Caco-2 (cell line): ENCODE measurements around the gene MORN3. TPM values are rescaled to one million over a fixed set of nuclear protein-coding genes. Genes with fewer than 3 reads are reported as not detected.
A peak's percentile ranks its signal among the peaks of the same experiment; 100 is the strongest.

Experiments
- BruUV-seq: library from RNA; stranded (reverse); fragments of 400-500 nt; replicated peaks from 2 replicates; lab custom pipeline; 2021; lab: Mats Ljungman, UMichigan
- CTCF ChIA-PET: fragments of 300-600 bp; sonication (Branson Sonifier 250); formaldehyde crosslinking; loops from one replicate; lab custom pipeline; 2022; ENCODE audit warnings: antibody characterized with exemption; lab: Charles Lee
- POLR2A ChIA-PET: fragments of 300-600 bp; sonication (Branson Sonifier 250); formaldehyde crosslinking; loops from one replicate; lab custom pipeline; 2022; ENCODE audit warnings: antibody characterized with exemption; lab: Charles Lee
- DNase-seq, 2 experiments: peaks; one replicate each; pipeline versions ENCODE4 v3.0.0 to v3.0.0-alpha.2; 2020 to 2022
- H3K27me3 ChIP-seq: replicated peaks from 2 replicates; pipeline ENCODE4 v1.6.0; 2011; ENCODE audit warnings: low read length; ENCODE audit not compliant: control insufficient read depth, insufficient read depth
- H3K36me3 ChIP-seq: 2 replicates; pipeline ENCODE4 v1.5.1; 2011; ENCODE audit warnings: low read length; ENCODE audit not compliant: control insufficient read depth, insufficient read depth
- H3K4me1 ChIP-seq: fragments of 250-450 bp; sonication (Bioruptor Pico); 2 replicates; pipeline ENCODE4 v1.5.1; 2020; ENCODE audit warnings: mild to moderate bottlenecking
- H3K4me3 ChIP-seq: 2 replicates; pipeline ENCODE4 v1.5.1; 2011; ENCODE audit warnings: low read depth, mild to moderate bottlenecking, control low read depth, low read length
- H3K9me3 ChIP-seq: fragments of 250-450 bp; sonication (Bioruptor Pico); 2 replicates; pipeline ENCODE4 v1.5.1; 2020; ENCODE audit warnings: mild to moderate bottlenecking, moderate library complexity
- H3K27ac Mint-ChIP-seq: one replicate; pipeline ENCODE4 v1.8.0; 2022; ENCODE audit warnings: mixed read lengths; ENCODE audit not compliant: unreplicated experiment
- H3K27me3 Mint-ChIP-seq: one replicate; pipeline ENCODE4 v1.8.0; 2022; ENCODE audit warnings: mixed read lengths; ENCODE audit not compliant: insufficient read depth, unreplicated experiment
- H3K36me3 Mint-ChIP-seq: one replicate; pipeline ENCODE4 v1.8.0; 2022; ENCODE audit warnings: mild to moderate bottlenecking, mixed read lengths; ENCODE audit not compliant: insufficient read depth, unreplicated experiment
- H3K4me1 Mint-ChIP-seq: one replicate; pipeline ENCODE4 v1.8.0; 2022; ENCODE audit warnings: low read depth, mixed read lengths; ENCODE audit not compliant: unreplicated experiment
- H3K4me3 Mint-ChIP-seq: one replicate; pipeline ENCODE4 v1.8.0; 2022; ENCODE audit warnings: mild to moderate bottlenecking, moderate library complexity, mixed read lengths; ENCODE audit not compliant: unreplicated experiment
- H3K9me3 Mint-ChIP-seq: one replicate; pipeline ENCODE4 v1.8.0; 2022; ENCODE audit warnings: mixed read lengths; ENCODE audit not compliant: unreplicated experiment
- intact Hi-C: fragments of 100-400 bp; cut with micrococcal nuclease; formaldehyde crosslinking; loops from one replicate; pipeline ENCODE4 v1.10.0; 2022; ENCODE audit not compliant: unreplicated experiment
- total RNA-seq: library from RNA; stranded (reverse); gene quantifications from 2 replicates; pipeline ENCODE4 v1.2.3, GENCODE V29; 2022
- TF ChIP-seq, protein P1 (sequence below), 2 experiments: fragments of 200-600 bp in 1 of 2; IDR thresholded peaks; 1 replicate in 1 of 2; 2 replicates in 1 of 2; pipeline versions ENCODE4 v1.5.1 to v1.8.0; 2011 to 2022; ENCODE audit warnings: antibody characterized with exemption in 1 of 2, control low read depth in 1 of 2, inconsistent platforms in 1 of 2, low read depth in 1 of 2, low read length in 1 of 2, mild to moderate bottlenecking in 1 of 2, moderate library complexity in 1 of 2; ENCODE audit not compliant: insufficient read depth in 1 of 2, severe bottlenecking in 1 of 2, unreplicated experiment in 1 of 2

Gene MORN3
- total RNA-seq, 1 experiment from 2014 or later = 36.5 TPM

DNA sequence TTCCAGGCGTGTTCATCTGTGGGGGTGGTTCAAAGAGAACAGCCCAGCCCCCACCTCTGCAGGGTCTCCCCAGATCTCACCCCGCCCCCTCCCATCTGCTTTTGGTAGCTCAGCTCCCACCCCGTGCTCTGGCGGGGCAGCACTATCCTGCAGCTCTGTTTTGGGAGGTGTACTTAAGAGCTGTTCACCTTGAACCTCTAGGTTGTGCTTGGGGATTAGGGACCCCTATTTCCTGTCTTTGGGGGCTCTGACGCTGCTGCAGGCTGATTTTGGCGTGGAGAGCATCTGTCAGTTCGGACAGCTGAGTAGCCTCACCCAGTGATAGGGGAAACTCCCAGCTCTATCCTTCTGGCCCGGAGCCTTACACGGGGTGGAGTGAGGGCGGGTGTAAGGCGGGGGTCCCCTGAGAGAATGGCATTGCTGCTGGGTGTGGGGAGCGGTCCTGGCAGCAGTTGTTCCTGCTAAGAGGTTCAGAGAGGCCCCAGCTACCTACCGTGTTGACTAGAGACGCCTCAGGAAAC lies 43.9 kb upstream of the MORN3 start:
- no peak for DNase-seq
- Histone ChIP-seq H3K36me3 (no peaks in the 10 kb centered on the region), H3K27me3 (no peaks in the 10 kb centered on the region), H3K4me3 (peak overlapping the region; percentile 98), H3K9me3 (peaks cover 10% of the 10 kb centered on the region), H3K4me1 (peaks cover 35% of the 10 kb centered on the region)
- Mint-ChIP-seq H3K4me3 (peak overlapping the region; percentile 81), H3K36me3 (peaks cover 41% of the 10 kb centered on the region), H3K4me1 (peaks cover 17% of the 10 kb centered on the region), H3K27me3 (no peaks in the 10 kb centered on the region), H3K9me3 (no peaks in the 10 kb centered on the region), H3K27ac (peak overlapping the region; percentile 43)
- TSS peak; percentile 46 for BruUV-seq
- TF ChIP-seq, protein P1, sequence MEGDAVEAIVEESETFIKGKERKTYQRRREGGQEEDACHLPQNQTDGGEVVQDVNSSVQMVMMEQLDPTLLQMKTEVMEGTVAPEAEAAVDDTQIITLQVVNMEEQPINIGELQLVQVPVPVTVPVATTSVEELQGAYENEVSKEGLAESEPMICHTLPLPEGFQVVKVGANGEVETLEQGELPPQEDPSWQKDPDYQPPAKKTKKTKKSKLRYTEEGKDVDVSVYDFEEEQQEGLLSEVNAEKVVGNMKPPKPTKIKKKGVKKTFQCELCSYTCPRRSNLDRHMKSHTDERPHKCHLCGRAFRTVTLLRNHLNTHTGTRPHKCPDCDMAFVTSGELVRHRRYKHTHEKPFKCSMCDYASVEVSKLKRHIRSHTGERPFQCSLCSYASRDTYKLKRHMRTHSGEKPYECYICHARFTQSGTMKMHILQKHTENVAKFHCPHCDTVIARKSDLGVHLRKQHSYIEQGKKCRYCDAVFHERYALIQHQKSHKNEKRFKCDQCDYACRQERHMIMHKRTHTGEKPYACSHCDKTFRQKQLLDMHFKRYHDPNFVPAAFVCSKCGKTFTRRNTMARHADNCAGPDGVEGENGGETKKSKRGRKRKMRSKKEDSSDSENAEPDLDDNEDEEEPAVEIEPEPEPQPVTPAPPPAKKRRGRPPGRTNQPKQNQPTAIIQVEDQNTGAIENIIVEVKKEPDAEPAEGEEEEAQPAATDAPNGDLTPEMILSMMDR (IDR thresholded peaks at IDR 0.05; ENCODE audit: insufficient read depth in 1 of 2, low read depth in 1 of 2, low read length in 1 of 2, severe bottlenecking in 1 of 2, unreplicated experiment in 1 of 2) = no peak
- POLR2A ChIA-PET = interaction anchor here (0.5 to 0.6 kb wide), 4 partner anchors 14 to 90 kb away, joined by 3 to 5 read pairs (median 3); no protein-coding TSS in a partner anchor
- intact Hi-C loops = loop anchor here (5.0 kb wide), 1 partner anchor 174 kb away; the partner anchor contains the start of gene PSMD9
- CTCF ChIA-PET = interaction anchor here (0.6 to 1.9 kb wide), 9 partner anchors 12 to 81 kb away, joined by 3 to 11 read pairs (median 4); partner anchors contain the start of gene RHOF

DNA sequence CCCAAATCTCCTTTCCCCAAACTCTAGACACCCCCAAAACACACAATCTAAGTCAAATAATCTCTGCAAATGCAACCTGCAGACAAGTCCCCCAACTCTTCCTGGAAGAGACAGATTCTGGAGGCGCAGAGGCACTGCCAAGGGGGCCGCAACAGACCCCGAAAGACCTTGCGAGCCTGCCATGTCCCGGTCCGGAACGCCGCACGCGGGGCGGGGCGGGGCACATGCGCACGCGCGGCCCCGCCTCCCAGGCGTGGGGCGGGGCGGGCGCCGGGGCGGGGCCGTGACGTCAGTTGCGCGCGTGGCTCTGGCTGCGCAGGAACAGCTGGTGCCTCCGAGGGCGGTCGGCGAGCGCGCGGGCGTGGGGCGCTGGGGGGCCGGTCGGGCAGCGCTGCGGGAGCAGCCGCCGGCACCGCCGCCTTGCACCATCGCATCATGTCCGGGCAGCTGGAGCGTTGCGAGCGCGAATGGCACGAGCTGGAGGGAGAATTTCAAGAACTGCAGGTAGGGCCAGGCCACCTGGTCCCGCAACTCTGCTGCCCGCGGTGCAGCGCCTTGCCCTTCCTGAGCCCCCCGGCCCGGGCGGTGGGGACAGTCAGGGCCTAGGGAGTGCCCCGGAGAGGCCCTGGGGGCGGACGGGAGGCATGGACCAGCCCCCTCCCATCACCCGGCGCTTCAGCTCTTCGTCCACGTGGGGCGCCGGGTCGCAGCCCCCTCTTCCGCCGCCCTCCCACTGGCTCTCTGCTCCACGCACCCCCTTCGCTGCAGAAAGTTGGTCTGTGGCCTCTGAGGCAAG lies 43.2 kb upstream of the MORN3 start, which contains the start of gene TMEM120B:
Gene TMEM120B (plus strand): TSS at position 292 of the 796 bp plus-strand sequence. CDS start 144 bp downstream, at position 436.
- TF ChIP-seq, protein P1 (IDR thresholded peaks at IDR 0.05; ENCODE audit: insufficient read depth in 1 of 2, low read depth in 1 of 2, low read length in 1 of 2, severe bottlenecking in 1 of 2, unreplicated experiment in 1 of 2) = peak; percentile 13 to 31
- H3K27ac Mint-ChIP-seq = peak within 1 kb of the TSS; percentile 94
- Histone ChIP-seq H3K27me3 (no peaks in the 10 kb centered on the region), H3K4me3 (peak within 1 kb of the TSS; percentile 98), H3K4me1 (peaks cover 35% of the 10 kb centered on the region), H3K36me3 (no peaks in the 10 kb centered on the region), H3K9me3 (peaks cover 10% of the 10 kb centered on the region)
- H3K4me1 Mint-ChIP-seq = peaks cover 17% of the 10 kb centered on the region
- ChIA-PET CTCF (interaction anchor here (0.6 to 1.9 kb wide), 10 partner anchors 11 to 82 kb away, joined by 3 to 11 read pairs (median 4); partner anchors contain the start of gene RHOF), POLR2A (interaction anchor here (0.5 to 1.0 kb wide), 5 partner anchors 14 to 90 kb away, joined by 3 to 5 read pairs (median 4); no protein-coding TSS in a partner anchor)
- no TSS peak for BruUV-seq
- H3K4me3 Mint-ChIP-seq = peak within 1 kb of the TSS; percentile 81
- no peaks in the 10 kb centered on the region for H3K27me3 Mint-ChIP-seq
- intact Hi-C loops = loop anchor here (1.0 to 5.0 kb wide), 2 partner anchors 25 to 175 kb away; partner anchors contain the start of gene PSMD9
- H3K9me3 Mint-ChIP-seq = no peaks in the 10 kb centered on the region
- peak; percentile 78 to 89 for DNase-seq
- peaks cover 41% of the 10 kb centered on the region for H3K36me3 Mint-ChIP-seq

DNA sequence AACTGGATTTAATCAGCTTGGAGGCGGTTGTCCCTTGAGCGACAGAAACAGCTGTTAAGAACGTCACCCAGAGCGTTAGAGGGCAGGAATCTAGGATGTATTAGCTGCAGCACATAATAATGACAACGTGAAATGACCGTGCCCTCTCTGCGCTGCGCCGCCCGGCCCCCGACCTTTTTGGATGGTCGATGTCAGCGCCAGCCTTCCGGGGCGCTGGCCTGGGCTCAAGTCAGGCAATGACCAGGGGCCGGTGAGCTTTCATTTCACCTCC lies 42.7 kb upstream of the MORN3 start:
- Mint-ChIP-seq H3K4me1 (peaks cover 17% of the 10 kb centered on the region), H3K27me3 (no peaks in the 10 kb centered on the region), H3K9me3 (no peaks in the 10 kb centered on the region), H3K27ac (peak overlapping the region; percentile 94), H3K36me3 (peaks cover 41% of the 10 kb centered on the region), H3K4me3 (peak overlapping the region; percentile 81)
- Histone ChIP-seq H3K4me3 (peak overlapping the region; percentile 98), H3K27me3 (no peaks in the 10 kb centered on the region), H3K36me3 (no peaks in the 10 kb centered on the region), H3K9me3 (peaks cover 10% of the 10 kb centered on the region), H3K4me1 (peaks cover 35% of the 10 kb centered on the region)
- ChIA-PET POLR2A (interaction anchor here (0.8 to 1.0 kb wide), 2 partner anchors 37 to 82 kb away, joined by 4 to 5 read pairs; no protein-coding TSS in a partner anchor), CTCF (interaction anchor here (0.9 to 1.9 kb wide), 7 partner anchors 12 to 82 kb away, joined by 3 to 11 read pairs (median 7); partner anchors contain the start of gene RHOF)
- TSS peak; percentile 84 for BruUV-seq
- peak; percentile 43 to 47 for DNase-seq
- TF ChIP-seq, protein P1 (IDR thresholded peaks at IDR 0.05; ENCODE audit: insufficient read depth in 1 of 2, low read depth in 1 of 2, low read length in 1 of 2, severe bottlenecking in 1 of 2, unreplicated experiment in 1 of 2) = no peak
- intact Hi-C loops = loop anchor here (1.0 to 5.0 kb wide), 2 partner anchors 25 to 175 kb away; partner anchors contain the start of gene PSMD9
